HL-60 (cell line): ENCODE data around the gene SMG6.

Experiments used
- DNase-seq, 2 experiments: peaks; one replicate each; pipeline ENCODE4 v3.0.0-alpha.2; 2010 to 2020; ENCODE audit warnings: low read depth in 1 of 2, low spot score in 1 of 2
- H3K27ac ChIP-seq: fragments of 250-450 bp; sonication (Bioruptor Pico); replicated peaks from 2 replicates; pipeline ENCODE4 v1.5.1; 2020; ENCODE audit warnings: mild to moderate bottlenecking, moderate library complexity
- H3K27me3 ChIP-seq: fragments of 250-450 bp; sonication (Bioruptor Pico); 2 replicates; pipeline ENCODE4 v1.5.1; 2021; ENCODE audit warnings: mild to moderate bottlenecking, moderate library complexity; ENCODE audit not compliant: insufficient read depth, poor library complexity, severe bottlenecking
- H3K4me3 ChIP-seq: replicated peaks from 2 replicates; pipeline ENCODE4 v1.5.1; 2011; ENCODE audit warnings: mild to moderate bottlenecking, control low read depth, low read length; ENCODE audit not compliant: insufficient read depth
- CTCF ChIP-seq: IDR thresholded peaks from one replicate; pipeline ENCODE4 v1.5.1; 2011; ENCODE audit warnings: low read length, control low read depth, inconsistent platforms; ENCODE audit not compliant: insufficient read depth
- GABPA ChIP-seq: IDR thresholded peaks from 2 replicates; pipeline ENCODE4 v1.6.1; 2012; ENCODE audit warnings: low read depth
- POLR2AphosphoS5 ChIP-seq: IDR thresholded peaks from 2 replicates; pipeline ENCODE4 v1.6.1; 2012; ENCODE audit warnings: low read depth
- SPI1 ChIP-seq: IDR thresholded peaks from 2 replicates; pipeline ENCODE4 v1.6.1; 2012; ENCODE audit warnings: low read depth, mild to moderate bottlenecking, borderline replicate concordance
- TF ChIP-seq, protein P1 (sequence below): IDR thresholded peaks from 2 replicates; pipeline ENCODE4 v1.6.1; 2012; ENCODE audit warnings: low read depth; ENCODE audit not compliant: insufficient replicate concordance

Gene SMG6

DNA sequence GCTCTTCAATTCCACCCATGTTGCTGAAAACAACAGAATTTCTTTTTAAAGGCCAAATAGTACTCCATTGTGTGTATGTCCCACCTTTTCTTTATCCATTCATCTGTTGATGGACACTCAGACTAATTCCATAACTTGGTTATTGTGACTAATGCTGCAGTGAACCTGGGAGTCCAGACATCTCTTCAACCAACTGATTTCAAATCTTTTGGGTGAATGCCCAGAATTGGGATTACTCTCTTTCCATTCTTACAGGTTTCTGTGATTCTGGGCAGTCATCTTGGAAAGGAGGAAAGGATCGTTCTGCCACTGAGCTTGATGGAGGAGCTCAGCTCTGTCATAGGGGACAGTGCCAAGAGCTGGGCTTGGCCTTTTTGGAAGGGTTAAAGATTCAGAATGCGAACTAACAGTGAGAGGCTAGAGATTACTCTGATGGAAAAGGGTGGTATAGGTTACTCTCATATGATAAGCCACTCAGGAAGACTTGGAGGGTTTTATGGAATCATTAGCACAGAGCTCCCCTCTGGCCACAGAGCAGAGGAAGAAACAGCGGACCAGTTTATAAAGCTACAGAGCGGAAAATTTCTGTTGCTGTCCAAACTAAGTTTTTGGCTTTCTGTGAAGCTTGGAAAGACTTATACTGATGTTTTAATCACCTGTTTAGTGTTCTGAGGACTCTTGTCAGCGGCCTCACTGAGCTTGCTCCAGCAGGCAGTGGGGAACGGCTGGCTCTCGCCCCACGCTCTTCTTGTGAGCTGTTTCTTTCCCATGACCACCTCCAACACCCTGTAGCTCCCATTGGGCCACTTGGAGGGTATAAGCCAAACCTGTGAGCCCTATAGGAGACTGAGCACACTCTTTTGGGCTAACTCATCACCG, 200.4 kb downstream of the SMG6 start:
- no peak for TF ChIP-seq GABPA
- TF ChIP-seq CTCF, result no peak
- TF ChIP-seq, protein P1, sequence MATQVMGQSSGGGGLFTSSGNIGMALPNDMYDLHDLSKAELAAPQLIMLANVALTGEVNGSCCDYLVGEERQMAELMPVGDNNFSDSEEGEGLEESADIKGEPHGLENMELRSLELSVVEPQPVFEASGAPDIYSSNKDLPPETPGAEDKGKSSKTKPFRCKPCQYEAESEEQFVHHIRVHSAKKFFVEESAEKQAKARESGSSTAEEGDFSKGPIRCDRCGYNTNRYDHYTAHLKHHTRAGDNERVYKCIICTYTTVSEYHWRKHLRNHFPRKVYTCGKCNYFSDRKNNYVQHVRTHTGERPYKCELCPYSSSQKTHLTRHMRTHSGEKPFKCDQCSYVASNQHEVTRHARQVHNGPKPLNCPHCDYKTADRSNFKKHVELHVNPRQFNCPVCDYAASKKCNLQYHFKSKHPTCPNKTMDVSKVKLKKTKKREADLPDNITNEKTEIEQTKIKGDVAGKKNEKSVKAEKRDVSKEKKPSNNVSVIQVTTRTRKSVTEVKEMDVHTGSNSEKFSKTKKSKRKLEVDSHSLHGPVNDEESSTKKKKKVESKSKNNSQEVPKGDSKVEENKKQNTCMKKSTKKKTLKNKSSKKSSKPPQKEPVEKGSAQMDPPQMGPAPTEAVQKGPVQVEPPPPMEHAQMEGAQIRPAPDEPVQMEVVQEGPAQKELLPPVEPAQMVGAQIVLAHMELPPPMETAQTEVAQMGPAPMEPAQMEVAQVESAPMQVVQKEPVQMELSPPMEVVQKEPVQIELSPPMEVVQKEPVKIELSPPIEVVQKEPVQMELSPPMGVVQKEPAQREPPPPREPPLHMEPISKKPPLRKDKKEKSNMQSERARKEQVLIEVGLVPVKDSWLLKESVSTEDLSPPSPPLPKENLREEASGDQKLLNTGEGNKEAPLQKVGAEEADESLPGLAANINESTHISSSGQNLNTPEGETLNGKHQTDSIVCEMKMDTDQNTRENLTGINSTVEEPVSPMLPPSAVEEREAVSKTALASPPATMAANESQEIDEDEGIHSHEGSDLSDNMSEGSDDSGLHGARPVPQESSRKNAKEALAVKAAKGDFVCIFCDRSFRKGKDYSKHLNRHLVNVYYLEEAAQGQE, result no peak
- TF ChIP-seq SPI1, result no peak
- no peak for TF ChIP-seq POLR2AphosphoS5
- H3K27ac ChIP-seq, result no peak overlapping the region
- H3K4me3 ChIP-seq, result no peak overlapping the region
- H3K27me3 ChIP-seq, result no peaks in the 10 kb centered on the region
- DNase-seq, result no peak

DNA sequence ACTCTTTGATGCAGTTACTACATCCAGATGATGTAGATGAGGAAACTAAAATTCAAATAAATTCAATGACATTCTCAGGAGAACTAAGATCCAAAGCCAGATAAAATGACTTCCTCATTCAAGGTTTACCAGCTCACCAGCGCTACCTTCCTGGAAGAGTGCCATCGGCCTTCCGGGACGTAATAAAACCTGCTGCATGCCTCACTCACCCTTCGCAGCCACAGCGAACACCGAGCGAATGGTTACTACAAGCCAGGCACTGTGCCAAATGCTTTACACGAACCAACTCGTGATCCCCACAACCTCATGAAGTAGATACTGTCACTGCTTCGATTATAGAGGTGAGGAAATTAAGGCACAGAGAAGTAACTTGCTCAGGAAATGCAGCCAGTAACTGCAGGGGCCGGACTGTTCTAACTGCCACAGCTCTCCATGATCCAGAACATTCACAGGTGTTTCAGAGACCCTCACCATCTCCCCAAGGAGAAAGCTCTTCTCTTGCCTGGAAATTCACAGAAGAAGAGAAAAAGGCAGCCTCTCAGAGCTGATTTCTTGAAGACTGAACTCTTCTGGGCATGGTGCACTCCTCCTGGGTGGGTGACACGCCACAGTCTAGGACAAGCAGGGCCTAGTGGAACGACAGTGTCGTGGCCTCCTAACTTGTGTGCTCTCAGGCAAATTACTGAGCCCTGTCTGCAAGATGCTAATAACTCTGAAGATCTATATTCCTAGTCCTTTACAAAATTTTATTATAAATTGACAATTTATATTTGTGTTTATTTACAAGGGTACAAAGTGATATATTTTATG, 201.9 kb downstream of the SMG6 start:
- H3K27ac ChIP-seq, result peak overlapping the region; percentile 56
- TF ChIP-seq POLR2AphosphoS5, result peak; percentile 58
- TF ChIP-seq, protein P1, result no peak
- TF ChIP-seq SPI1, result peak; percentile 86
- H3K27me3 ChIP-seq, result no peaks in the 10 kb centered on the region
- peak in 1 of 2 experiments; percentile 86 for DNase-seq
- H3K4me3 ChIP-seq, result no peak overlapping the region

DNA sequence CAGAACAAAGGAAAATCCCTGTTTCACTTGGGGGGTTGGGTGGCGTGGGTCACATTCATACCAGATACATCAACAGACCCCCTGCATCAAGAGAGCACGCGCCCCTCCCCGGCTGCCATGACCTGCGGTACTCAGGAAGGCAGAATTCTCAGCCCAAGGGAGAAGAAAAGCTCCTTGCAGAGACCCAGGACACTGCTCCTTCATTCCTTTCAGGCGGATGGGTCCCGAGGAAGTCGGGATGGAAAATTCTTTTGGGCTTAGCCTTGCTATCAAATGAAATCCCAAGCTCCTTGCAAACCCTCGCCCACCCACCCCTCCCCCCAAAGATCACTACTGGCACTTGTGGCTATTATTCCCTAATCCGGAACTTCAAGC, 208.1 kb downstream of the SMG6 start:
- DNase-seq, result no peak
- no peak overlapping the region for H3K27ac ChIP-seq
- TF ChIP-seq GABPA (no peak), CTCF (no peak), SPI1 (no peak), POLR2AphosphoS5 (no peak)
- TF ChIP-seq, protein P1, result no peak
- H3K4me3 ChIP-seq, result no peak overlapping the region
- H3K27me3 ChIP-seq, result no peaks in the 10 kb centered on the region
